HG03354 (cell line): ENCODE measurements around the gene FKBP10.
"Not testable (repeated sequence)": the region's sequence is repeated elsewhere in the genome, so short reads cannot be mapped to it uniquely, and the experiment has no call there.

Experiments
- ATAC-seq: cut with Tn5 transposase; IDR thresholded peaks from one replicate; pipeline ENCODE4 v1.9.1; 2021; ENCODE audit warnings: mild to moderate bottlenecking; ENCODE audit not compliant: unreplicated experiment, poor library complexity, severe bottlenecking

FKBP10 gene

GRCh38 chr17:41812381-41813151 lies at the start of gene FKBP10:
TSS of gene FKBP10 (plus strand) at chr17:41813004. CDS start at chr17:41813035, 31 bp downstream.
- ATAC-seq: no peak

GRCh38 chr17:41763327-41763726 lies 49.5 kb upstream of the FKBP10 start:
- no peak for ATAC-seq

- ATAC-seq: no peak
Observed at GRCh38 chr17:41766135-41766534, 46.7 kb upstream of the FKBP10 start.

GRCh38 chr17:41767324-41768042 lies 45.3 kb upstream of the FKBP10 start:
- no peak for ATAC-seq

GRCh38 chr17:41768682-41769288 lies 44.0 kb upstream of the FKBP10 start:
- ATAC-seq: no peak

- no peak for ATAC-seq
Observed at GRCh38 chr17:41769346-41769862, 43.4 kb upstream of the FKBP10 start.

GRCh38 chr17:41769985-41770384 lies 42.8 kb upstream of the FKBP10 start:
- no peak for ATAC-seq

- ATAC-seq: no peak
Observed at GRCh38 chr17:41771389-41772206, 41.2 kb upstream of the FKBP10 start.

GRCh38 chr17:41772218-41772585 lies 40.6 kb upstream of the FKBP10 start:
- ATAC-seq: no peak

- ATAC-seq: no peak
Observed at GRCh38 chr17:41772586-41773189, 40.1 kb upstream of the FKBP10 start.

- ATAC-seq: no peak
Observed at GRCh38 chr17:41773190-41773588, 39.6 kb upstream of the FKBP10 start.

GRCh38 chr17:41773731-41774193 lies 39.0 kb upstream of the FKBP10 start:
- ATAC-seq: no peak

GRCh38 chr17:41775394-41776226 lies 37.2 kb upstream of the FKBP10 start:
- ATAC-seq: no peak

- not testable (repeated sequence) for ATAC-seq
Observed at GRCh38 chr17:41776262-41776900, 36.4 kb upstream of the FKBP10 start.

- ATAC-seq: no peak
Observed at GRCh38 chr17:41777157-41777573, 35.6 kb upstream of the FKBP10 start.

- no peak for ATAC-seq
Observed at GRCh38 chr17:41777574-41778188, 35.1 kb upstream of the FKBP10 start.

- ATAC-seq: no peak
Observed at GRCh38 chr17:41779954-41780353, 32.9 kb upstream of the FKBP10 start.
